GM23338 (cell line): ENCODE data around the gene HSBP1. TPM values are rescaled to one million over a fixed set of nuclear protein-coding genes. Genes with fewer than 3 reads are reported as not detected.
A peak's percentile ranks its signal among the peaks of the same experiment; 100 is the strongest.

Experiments
- ATAC-seq: fragments of 200-7000 bp; cut with Tn5 transposase; 3 replicates; pipeline ENCODE4 v1.9.1; 2020
- DNase-seq: peaks from one replicate; pipeline ENCODE4 v3.0.0-alpha.2; 2015; ENCODE audit warnings: low spot score
- H2AFZ ChIP-seq: fragments of 200-600 bp; sonication (generic); 2 replicates; pipeline ENCODE4 v1.8.0; 2016; ENCODE audit warnings: antibody characterized with exemption, mild to moderate bottlenecking, moderate library complexity
- H3F3A ChIP-seq: fragments of 200-600 bp; sonication (generic); replicated peaks from 2 replicates; pipeline ENCODE4 v1.8.0; 2017; ENCODE audit warnings: antibody characterized with exemption, mixed run types, low read depth
- H3K27ac ChIP-seq: fragments of 200-600 bp; sonication (generic); 2 replicates; pipeline ENCODE4 v1.6.1; 2016; ENCODE audit warnings: low read depth
- H3K27me3 ChIP-seq: fragments of 200-600 bp; sonication (generic); 2 replicates; pipeline ENCODE4 v1.8.0; 2016; ENCODE audit warnings: mild to moderate bottlenecking, mixed run types, moderate library complexity; ENCODE audit not compliant: insufficient read depth
- H3K36me3 ChIP-seq: fragments of 200-600 bp; sonication (generic); 2 replicates; pipeline ENCODE4 v1.8.0; 2016; ENCODE audit warnings: mild to moderate bottlenecking; ENCODE audit not compliant: insufficient read depth
- H3K4me1 ChIP-seq: fragments of 200-600 bp; sonication (generic); 2 replicates; pipeline ENCODE4 v1.8.0; 2016; ENCODE audit warnings: mild to moderate bottlenecking, moderate library complexity; ENCODE audit not compliant: insufficient read depth
- H3K4me2 ChIP-seq: fragments of 200-600 bp; sonication (generic); 2 replicates; pipeline ENCODE4 v1.7.1; 2017; ENCODE audit warnings: mixed run types
- H3K4me3 ChIP-seq: fragments of 200-600 bp; sonication (generic); 2 replicates; pipeline ENCODE4 v1.6.1; 2016; ENCODE audit warnings: mixed run types
- H3K79me2 ChIP-seq: fragments of 200-600 bp; sonication (generic); replicated peaks from 2 replicates; pipeline ENCODE4 v1.8.0; 2017; ENCODE audit warnings: mild to moderate bottlenecking; ENCODE audit not compliant: insufficient read depth
- H3K9me2 ChIP-seq: fragments of 200-600 bp; sonication (generic); 2 replicates; pipeline ENCODE4 v1.8.0; 2017; ENCODE audit not compliant: insufficient read depth
- H4K20me1 ChIP-seq: fragments of 200-600 bp; sonication (generic); replicated peaks from 2 replicates; pipeline ENCODE4 v1.8.0; 2017; ENCODE audit warnings: mild to moderate bottlenecking; ENCODE audit not compliant: insufficient read depth
- H3K27ac Mint-ChIP-seq: 2 replicates; pipeline ENCODE4 v1.8.0; 2020; ENCODE audit warnings: inconsistent platforms, mild to moderate bottlenecking, moderate library complexity, mixed read lengths
- H3K27me3 Mint-ChIP-seq: 3 replicates; pipeline ENCODE4 v1.8.0; 2022; ENCODE audit warnings: low read depth, mild to moderate bottlenecking, moderate library complexity, mixed read lengths, inconsistent platforms; ENCODE audit not compliant: insufficient read depth, poor library complexity
- H3K36me3 Mint-ChIP-seq: 3 replicates; pipeline ENCODE4 v1.8.0; 2021; ENCODE audit warnings: low read depth, mild to moderate bottlenecking, inconsistent platforms, moderate library complexity, mixed read lengths
- H3K4me1 Mint-ChIP-seq: 3 replicates; pipeline ENCODE4 v1.8.0; 2020; ENCODE audit warnings: mild to moderate bottlenecking, inconsistent platforms, mixed read lengths
- H3K4me3 Mint-ChIP-seq: 3 replicates; pipeline ENCODE4 v1.8.0; 2021; ENCODE audit warnings: moderate library complexity, mild to moderate bottlenecking, inconsistent platforms, mixed read lengths
- H3K9me3 Mint-ChIP-seq: 3 replicates; pipeline ENCODE4 v1.8.0; 2020; ENCODE audit warnings: moderate library complexity, mild to moderate bottlenecking, inconsistent platforms, mixed read lengths
- EZH2 ChIP-seq: fragments of 200-600 bp; sonication (generic); IDR thresholded peaks from one replicate; pipeline ENCODE4 v1.8.0; 2017; ENCODE audit warnings: antibody characterized with exemption, mild to moderate bottlenecking, low read depth; ENCODE audit not compliant: unreplicated experiment
- EZH2phosphoT487 ChIP-seq: fragments of 200-600 bp; sonication (generic); IDR thresholded peaks from one replicate; pipeline ENCODE4 v1.8.1; 2018; ENCODE audit warnings: antibody characterized with exemption; ENCODE audit not compliant: unreplicated experiment
- JUNB ChIP-seq: IDR thresholded peaks from one replicate; pipeline ENCODE4 v1.6.1; 2016; ENCODE audit warnings: antibody characterized with exemption; ENCODE audit not compliant: unreplicated experiment
- POLR2AphosphoS5 ChIP-seq: IDR thresholded peaks from 2 replicates; pipeline ENCODE4 v1.6.1; 2016; ENCODE audit warnings: antibody characterized with exemption, low read depth
- ZNF114 ChIP-seq: fragments of 250-450 bp; sonication (Bioruptor Pico); IDR thresholded peaks from 2 replicates; pipeline ENCODE4 v1.5.0; 2020; ENCODE audit warnings: mild to moderate bottlenecking, moderate library complexity
- polyA plus RNA-seq: library from polyadenylated mRNA; unstranded; fragments of >200 nt; fragmentation: Nextera tagmentation; extraction: Ambion mirVana; gene quantifications from 2 replicates; pipeline ENCODE4 v1.2.1, GENCODE V29; 2016
- total RNA-seq: library from RNA; depleted of rRNA; stranded (reverse); fragments of >200 nt; shearing (Covaris generic); gene quantifications from 2 replicates; pipeline ENCODE4 v1.2.3, GENCODE V29; 2014
- TF ChIP-seq, protein P1 (sequence below): fragments of 250-450 bp; sonication (Bioruptor Pico); IDR thresholded peaks from 2 replicates; pipeline ENCODE4 v1.5.0; 2020; ENCODE audit warnings: mild to moderate bottlenecking, moderate library complexity
- TF ChIP-seq, protein P2 (sequence below): IDR thresholded peaks from one replicate; pipeline ENCODE4 v1.6.1; 2018; ENCODE audit warnings: antibody characterized with exemption; ENCODE audit not compliant: unreplicated experiment

The HSBP1 gene
- total and polyA plus RNA-seq, 2 experiments from 2014 or later = 71.0 to 817 TPM

DNA sequence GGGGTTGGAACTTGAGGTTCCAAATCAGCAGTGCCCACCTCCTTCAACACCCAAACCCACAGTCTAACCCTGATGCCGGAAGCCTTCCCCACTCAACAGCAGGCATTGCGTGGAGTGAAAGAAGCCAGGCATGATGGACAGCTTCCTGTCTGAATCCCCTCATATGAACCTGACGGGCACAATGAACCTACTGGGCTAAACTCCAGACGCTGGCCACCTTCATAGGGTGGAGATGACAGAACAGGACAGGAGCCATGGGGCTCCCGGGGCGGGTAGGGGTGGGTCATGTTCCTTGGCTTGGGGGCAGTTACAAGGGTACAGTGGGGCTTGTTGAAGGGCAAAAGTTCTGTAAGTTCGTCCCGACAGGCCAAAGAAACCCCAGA lies 460 bp upstream of the HSBP1 start:
- no peak overlapping the region for H3K4me2 ChIP-seq
- H3K4me1 ChIP-seq = peaks cover 37% of the 10 kb centered on the region
- Mint-ChIP-seq H3K4me1 (peaks cover 29% of the 10 kb centered on the region), H3K27me3 (peaks cover 10% of the 10 kb centered on the region), H3K36me3 (peaks cover 31% of the 10 kb centered on the region), H3K4me3 (peak overlapping the region; percentile 89; the same call in 2 of the 3 replicates), H3K27ac (no peak overlapping the region), H3K9me3 (no peaks in the 10 kb centered on the region; the same call in 2 of the 3 replicates)
- H3F3A ChIP-seq = 0 out of 2 replicates have a peak, but pooled peaks cover 4% of the 10 kb centered on the region
- no peak for DNase-seq
- peaks cover 11% of the 10 kb centered on the region; the same call in 1 of the 2 replicates for H3K36me3 ChIP-seq
- H2AFZ ChIP-seq = peak overlapping the region; percentile 88; the same call in 1 of the 2 replicates
- peaks cover 30% of the 10 kb centered on the region for H3K79me2 ChIP-seq
- H3K4me3 ChIP-seq = peak overlapping the region; percentile 98; the same call in 1 of the 2 replicates
- peak; percentile 4; the same call in 1 of the 3 replicates for ATAC-seq
- H3K27me3 ChIP-seq = no peaks in the 10 kb centered on the region
- no peak for TF ChIP-seq ZNF114 (CRISPR knock-in tag)
- TF ChIP-seq JUNB = no peak
- TF ChIP-seq EZH2 = no peak
- TF ChIP-seq, protein P1, sequence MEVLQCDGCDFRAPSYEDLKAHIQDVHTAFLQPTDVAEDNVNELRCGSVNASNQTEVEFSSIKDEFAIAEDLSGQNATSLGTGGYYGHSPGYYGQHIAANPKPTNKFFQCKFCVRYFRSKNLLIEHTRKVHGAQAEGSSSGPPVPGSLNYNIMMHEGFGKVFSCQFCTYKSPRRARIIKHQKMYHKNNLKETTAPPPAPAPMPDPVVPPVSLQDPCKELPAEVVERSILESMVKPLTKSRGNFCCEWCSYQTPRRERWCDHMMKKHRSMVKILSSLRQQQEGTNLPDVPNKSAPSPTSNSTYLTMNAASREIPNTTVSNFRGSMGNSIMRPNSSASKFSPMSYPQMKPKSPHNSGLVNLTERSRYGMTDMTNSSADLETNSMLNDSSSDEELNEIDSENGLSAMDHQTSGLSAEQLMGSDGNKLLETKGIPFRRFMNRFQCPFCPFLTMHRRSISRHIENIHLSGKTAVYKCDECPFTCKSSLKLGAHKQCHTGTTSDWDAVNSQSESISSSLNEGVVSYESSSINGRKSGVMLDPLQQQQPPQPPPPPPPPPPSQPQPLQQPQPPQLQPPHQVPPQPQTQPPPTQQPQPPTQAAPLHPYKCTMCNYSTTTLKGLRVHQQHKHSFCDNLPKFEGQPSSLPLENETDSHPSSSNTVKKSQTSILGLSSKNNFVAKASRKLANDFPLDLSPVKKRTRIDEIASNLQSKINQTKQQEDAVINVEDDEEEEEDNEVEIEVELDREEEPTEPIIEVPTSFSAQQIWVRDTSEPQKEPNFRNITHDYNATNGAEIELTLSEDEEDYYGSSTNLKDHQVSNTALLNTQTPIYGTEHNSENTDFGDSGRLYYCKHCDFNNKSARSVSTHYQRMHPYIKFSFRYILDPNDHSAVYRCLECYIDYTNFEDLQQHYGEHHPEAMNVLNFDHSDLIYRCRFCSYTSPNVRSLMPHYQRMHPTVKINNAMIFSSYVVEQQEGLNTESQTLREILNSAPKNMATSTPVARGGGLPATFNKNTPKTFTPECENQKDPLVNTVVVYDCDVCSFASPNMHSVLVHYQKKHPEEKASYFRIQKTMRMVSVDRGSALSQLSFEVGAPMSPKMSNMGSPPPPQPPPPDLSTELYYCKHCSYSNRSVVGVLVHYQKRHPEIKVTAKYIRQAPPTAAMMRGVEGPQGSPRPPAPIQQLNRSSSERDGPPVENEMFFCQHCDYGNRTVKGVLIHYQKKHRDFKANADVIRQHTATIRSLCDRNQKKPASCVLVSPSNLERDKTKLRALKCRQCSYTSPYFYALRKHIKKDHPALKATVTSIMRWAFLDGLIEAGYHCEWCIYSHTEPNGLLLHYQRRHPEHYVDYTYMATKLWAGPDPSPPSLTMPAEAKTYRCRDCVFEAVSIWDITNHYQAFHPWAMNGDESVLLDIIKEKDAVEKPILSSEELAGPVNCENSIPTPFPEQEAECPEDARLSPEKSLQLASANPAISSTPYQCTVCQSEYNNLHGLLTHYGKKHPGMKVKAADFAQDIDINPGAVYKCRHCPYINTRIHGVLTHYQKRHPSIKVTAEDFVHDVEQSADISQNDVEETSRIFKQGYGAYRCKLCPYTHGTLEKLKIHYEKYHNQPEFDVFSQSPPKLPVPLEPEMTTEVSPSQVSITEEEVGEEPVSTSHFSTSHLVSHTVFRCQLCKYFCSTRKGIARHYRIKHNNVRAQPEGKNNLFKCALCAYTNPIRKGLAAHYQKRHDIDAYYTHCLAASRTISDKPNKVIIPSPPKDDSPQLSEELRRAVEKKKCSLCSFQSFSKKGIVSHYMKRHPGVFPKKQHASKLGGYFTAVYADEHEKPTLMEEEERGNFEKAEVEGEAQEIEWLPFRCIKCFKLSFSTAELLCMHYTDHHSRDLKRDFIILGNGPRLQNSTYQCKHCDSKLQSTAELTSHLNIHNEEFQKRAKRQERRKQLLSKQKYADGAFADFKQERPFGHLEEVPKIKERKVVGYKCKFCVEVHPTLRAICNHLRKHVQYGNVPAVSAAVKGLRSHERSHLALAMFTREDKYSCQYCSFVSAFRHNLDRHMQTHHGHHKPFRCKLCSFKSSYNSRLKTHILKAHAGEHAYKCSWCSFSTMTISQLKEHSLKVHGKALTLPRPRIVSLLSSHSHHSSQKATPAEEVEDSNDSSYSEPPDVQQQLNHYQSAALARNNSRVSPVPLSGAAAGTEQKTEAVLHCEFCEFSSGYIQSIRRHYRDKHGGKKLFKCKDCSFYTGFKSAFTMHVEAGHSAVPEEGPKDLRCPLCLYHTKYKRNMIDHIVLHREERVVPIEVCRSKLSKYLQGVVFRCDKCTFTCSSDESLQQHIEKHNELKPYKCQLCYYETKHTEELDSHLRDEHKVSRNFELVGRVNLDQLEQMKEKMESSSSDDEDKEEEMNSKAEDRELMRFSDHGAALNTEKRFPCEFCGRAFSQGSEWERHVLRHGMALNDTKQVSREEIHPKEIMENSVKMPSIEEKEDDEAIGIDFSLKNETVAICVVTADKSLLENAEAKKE (CRISPR knock-in tag) = no peak
- no peak for TF ChIP-seq POLR2AphosphoS5
- TF ChIP-seq, protein P2, sequence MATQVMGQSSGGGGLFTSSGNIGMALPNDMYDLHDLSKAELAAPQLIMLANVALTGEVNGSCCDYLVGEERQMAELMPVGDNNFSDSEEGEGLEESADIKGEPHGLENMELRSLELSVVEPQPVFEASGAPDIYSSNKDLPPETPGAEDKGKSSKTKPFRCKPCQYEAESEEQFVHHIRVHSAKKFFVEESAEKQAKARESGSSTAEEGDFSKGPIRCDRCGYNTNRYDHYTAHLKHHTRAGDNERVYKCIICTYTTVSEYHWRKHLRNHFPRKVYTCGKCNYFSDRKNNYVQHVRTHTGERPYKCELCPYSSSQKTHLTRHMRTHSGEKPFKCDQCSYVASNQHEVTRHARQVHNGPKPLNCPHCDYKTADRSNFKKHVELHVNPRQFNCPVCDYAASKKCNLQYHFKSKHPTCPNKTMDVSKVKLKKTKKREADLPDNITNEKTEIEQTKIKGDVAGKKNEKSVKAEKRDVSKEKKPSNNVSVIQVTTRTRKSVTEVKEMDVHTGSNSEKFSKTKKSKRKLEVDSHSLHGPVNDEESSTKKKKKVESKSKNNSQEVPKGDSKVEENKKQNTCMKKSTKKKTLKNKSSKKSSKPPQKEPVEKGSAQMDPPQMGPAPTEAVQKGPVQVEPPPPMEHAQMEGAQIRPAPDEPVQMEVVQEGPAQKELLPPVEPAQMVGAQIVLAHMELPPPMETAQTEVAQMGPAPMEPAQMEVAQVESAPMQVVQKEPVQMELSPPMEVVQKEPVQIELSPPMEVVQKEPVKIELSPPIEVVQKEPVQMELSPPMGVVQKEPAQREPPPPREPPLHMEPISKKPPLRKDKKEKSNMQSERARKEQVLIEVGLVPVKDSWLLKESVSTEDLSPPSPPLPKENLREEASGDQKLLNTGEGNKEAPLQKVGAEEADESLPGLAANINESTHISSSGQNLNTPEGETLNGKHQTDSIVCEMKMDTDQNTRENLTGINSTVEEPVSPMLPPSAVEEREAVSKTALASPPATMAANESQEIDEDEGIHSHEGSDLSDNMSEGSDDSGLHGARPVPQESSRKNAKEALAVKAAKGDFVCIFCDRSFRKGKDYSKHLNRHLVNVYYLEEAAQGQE = no peak
- no peak for TF ChIP-seq EZH2phosphoT487
- H3K27ac ChIP-seq = no peak overlapping the region
- no peaks in the 10 kb centered on the region; the same call in 1 of the 2 replicates for H4K20me1 ChIP-seq
- peaks cover 6% of the 10 kb centered on the region; the same call in 1 of the 2 replicates for H3K9me2 ChIP-seq
